Stimulated activated CD8-positive, alpha-beta memory T cell treated with anti-CD3 and anti-CD28 coated beads, Interleukin-7, amount 100 ng/mL, for 24 hours (primary cell): ENCODE results near the gene CHML.

Source experiments
- DNase-seq: peaks from one replicate; pipeline ENCODE4 v3.0.0-alpha.2; 2020; ENCODE audit warnings: low read depth

Gene CHML

DNA sequence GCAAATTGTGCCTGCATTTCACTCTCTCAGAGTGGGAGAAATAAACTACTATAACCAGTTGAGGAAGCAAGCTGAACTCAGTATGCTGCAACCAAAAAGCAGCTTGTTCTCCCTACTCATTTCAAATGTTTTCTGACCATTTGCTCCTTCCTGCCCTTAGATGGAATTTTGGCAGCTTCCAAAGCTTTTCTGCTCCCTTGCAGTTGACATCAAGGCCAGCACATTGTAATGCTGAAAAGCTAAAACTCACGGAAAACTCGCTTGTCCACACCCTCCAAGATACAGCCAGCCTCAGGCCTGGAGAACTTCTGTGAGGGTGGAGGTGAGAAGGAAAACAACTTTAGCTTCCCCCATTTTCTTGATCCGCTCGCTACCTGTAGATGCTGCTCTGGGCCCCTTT lies 5.0 kb upstream of the CHML start:
- no peak for DNase-seq

DNA sequence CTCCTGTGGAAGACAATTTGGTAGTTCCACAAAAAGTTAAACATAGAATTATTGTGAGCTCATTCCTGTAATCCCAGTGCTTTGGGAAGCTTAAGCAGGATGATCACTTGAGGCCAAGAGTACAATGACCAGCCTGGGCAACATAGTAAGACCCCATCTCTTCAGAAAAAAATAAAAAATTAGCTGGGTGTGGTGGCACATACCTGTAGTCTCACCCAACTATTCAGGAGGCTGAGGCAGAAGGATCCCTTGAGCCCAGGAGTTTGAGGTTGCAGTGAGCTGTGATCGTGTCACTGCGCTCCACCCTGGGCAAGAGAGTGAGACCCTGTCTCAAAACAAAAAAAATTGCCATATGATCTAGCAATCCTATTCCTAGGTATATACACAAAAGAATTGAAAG lies 4.1 kb upstream of the CHML start:
- DNase-seq: no peak

DNA sequence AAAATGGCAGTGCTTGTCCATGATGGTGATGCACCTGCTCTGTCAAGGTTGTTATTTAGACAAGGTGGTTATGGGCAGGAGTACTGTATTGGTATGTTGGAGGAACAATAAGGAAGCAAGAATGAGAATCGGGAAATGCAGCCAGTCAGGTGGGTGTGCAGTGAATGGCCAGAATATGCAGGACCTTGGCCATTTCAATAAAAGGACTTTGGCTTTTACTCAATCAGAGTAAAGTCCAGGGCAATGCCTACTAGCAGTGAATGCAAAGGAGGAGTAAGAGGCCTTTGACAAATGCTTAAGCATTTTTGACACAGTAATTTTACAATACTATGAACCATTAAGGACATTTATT lies 2.4 kb upstream of the CHML start:
- DNase-seq: no peak

DNA sequence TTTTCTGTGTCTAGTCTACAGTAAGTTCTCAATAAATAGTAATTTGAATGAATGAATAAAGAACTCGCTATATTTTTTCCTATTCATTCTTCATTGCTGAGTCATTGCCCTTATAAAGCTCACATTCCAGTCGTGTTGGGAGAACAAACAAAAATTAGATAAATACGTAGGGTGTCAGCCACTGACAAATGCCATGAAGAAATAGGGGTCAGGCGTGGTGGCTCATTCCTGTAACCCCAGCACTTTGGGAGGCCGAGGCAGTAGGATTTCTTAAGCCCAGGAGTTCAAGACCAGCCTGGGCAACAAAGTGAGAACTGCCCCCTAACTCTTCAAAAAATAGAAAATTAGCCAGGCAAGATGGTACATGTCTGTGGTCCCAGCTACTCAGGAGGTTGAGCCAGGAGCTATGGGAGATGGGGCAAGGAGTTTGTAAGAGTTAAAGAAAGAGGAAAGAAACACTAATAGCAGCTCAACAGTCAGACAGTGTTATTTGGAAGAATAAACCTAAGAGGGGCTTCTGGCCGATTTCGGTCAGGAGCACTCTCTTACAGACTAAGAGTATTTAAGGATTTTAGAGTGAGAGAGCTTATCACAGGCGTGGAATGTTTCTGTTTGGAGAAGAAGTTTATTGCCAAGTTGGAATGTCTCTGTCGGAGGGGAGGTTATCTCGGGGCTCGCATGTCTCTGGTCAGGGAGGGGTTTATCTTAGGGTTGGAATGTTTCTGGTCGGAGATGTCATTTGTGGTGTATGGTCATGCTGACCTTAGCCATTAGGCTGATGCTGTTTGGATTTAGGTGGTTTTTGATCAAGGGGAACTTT lies 1.8 kb upstream of the CHML start:
- no peak for DNase-seq

DNA sequence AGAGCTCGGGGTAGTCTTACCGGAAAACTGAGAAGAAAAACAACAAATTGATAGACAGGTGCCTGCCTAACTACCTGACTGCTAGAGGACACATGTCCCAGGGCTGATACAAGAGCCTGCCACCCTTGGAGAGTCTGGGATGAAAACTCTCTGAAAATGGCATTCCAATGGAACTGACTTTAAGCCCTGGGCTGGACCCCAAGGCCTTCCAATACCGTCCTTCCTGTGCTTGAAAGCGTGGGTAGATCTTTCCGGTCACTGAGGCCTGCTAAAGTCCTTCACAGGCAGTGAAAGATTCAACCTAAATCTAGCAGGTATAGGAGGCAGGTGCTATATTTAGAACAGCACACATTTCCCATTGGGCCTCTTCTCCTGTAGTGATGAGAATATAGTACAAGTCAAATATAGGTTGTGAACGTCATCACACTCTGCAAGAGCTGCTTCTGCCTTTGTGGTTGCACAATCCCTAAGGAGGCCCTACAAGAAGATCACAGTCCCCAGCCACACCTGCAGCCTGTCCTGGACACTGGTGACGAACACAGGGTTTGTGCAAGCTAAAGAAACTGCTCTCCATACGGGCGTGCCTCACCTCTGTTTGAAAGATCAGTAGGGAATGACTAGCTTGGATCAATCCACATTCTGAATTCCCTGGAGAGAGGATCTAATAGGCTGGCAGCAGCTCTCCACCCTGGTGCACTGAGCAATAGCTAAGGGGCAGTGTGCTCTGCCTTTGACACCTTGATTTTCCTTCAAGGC lies 876 bp upstream of the CHML start:
- DNase-seq: no peak

DNA sequence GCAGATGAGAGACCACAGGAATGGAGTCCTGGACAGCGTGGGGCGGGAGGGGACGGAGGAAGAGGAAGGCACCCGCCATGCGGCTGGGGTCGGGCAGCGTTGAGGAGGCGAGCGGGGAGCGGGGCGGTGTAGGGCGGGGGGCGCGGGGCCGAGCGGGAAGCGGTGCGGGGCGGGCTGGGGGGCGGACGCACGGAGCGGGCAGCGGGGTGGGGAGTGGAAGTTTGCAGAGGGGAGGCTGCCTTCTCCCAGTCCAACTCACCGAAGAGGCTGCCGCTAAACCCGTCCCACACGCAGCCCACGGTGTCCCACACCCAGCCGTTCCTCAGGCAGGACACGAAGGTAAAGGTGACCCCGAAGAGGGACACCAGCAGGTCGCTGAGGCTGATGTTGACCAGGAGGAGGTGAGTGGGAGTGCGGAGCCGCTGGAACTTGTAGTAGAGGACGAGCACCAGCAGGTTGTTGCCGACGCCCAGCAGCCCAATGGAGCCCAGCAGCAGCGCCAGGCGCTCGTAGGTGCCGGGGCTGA lies 483 bp downstream of the CHML start:
- no peak for DNase-seq

DNA sequence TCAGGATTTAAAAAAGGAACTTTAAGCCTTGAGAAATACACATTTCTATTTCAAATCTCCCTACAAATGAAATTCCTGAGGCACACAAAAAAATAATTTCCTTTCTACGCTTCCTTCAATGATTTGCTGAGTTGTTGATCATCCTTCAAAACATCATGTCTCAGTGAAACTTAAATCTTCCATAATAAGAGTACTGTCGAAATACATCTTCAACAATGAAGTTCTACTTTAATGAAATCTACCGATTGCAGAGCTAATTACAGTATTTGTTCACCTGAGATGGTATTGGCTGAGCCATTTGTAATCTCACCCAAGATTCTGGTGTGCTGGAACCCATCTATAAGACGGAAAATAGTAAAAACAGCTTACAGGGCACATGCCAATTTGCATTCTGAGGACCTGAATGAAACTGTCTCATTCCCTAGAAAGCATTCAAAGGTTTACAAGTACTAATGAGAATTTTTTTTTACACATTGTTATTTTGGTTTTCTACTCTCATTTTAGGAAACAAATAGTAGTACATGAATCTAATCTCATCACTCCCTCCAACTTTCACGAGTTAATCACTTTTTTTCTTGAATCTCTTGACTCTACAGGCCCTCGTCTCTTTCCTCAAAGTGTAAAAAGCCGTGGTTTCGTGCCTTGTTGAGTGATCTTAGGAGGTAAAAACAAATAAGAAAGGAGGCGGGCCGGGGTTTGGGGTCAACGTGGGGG lies 1.1 kb downstream of the CHML start:
- DNase-seq: no peak

DNA sequence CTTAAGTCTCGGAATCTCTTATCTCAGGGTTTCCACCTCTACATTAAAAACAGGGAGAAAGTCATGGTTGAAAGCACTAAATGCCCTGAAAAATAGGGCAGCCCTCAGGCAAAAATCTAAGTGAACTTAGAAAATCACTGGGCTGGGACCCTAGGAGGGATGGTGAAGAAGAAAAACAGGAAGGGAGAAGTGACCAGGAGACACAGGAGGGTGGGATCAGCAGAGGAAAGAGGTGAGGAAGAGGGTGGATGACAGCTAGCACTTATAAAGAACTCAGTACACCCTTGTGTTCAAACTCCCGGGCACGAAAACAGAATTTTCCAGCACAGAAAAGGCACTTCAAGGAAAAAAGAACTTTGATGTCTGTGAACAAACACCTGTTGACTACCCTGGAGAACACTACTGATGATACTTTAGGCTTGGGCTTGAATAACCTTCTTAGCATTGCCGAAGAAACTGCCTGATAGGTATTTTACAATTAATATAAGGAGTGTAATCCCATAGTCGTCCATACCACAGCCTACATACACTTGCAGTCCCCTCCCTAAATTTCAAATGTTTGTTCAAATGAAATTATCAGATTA lies 2.0 kb downstream of the CHML start:
- no peak for DNase-seq

DNA sequence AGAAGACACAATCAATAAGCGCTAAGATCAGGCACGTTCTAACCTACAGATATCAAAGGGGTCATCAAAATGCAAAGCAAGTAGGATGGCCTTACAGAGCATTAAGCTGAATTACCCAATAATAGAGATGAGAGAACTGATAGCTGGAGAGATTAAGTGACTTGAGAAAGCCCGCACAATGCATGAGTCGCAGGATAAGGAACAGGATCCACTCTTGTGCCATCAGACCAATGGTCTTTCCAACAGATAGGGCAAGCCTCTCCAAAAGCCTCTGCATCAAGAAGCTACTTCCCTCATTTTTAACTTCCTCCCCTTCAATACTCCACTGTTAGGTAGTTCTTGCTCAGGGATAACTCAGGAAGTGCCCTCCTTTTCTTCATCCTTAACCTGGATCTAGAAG lies 2.6 kb downstream of the CHML start:
- no peak for DNase-seq

DNA sequence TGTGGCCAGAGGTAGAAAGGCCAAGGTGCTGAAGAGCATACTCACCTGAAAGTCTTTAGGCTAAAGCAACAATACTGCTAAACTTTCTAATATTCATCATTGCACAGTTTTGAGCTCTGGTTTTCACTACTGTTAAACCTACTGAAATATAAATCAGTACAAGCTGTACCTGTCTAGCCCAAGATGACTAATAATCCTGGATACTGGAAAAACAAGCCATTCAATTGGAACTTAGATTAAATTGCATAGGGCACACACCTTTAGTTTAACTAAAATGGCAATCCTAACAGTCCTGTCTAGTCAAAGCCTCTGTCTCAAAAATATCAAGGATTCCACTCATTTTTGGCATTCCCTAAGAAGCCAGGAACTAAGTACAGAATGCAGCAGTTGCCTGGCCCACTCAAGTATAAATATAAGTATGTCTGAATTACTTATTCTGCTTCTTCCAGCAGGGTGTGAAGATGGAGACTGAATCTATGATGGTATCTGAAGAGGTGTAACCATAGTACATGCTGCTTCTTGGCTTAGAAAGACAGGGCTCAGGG lies 3.1 kb downstream of the CHML start:
- DNase-seq: no peak

DNA sequence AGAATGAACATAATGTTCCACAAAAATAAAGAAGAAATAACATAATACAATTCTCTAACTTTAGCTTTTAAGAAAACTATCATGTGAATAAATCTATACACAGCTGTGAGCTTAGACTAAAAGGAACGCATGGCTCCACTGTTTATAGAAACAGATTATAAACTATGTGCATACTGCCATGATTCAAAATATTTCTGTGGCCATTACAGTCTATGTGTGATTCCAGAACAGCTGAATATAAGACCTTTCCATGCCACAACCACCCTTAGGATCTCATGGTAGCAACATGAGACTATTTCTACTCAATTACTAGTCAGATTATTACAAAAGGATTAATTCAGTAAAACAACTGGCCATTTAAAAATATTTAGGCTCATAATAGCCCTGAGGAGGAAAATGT lies 3.9 kb downstream of the CHML start:
- no peak for DNase-seq

DNA sequence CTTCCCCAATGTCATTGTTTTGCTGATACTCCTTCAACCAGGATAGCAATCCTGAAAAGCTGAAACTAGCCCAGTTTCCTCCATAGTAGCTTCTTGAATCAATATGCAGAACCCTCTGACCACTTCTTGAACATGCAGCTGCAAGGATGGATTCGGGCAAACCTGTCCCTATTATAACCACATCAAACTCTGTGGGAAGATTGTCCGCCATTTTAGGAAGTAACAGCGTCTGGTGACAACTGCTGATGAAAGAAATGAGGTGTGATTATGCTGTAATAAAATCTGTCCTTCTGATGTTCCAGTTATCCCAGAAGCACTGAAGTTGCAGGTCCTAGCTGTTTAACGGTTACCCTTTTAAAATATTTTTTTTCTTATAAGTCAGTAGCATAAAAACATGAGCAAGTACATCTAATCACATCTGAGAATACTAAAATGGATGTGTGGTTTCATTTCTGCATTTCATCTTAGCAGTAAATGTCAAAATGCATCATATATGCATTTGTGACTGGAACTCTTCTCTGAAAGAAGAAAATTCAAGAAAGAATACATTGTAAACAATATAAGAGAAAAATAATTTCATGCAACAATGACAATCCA lies 4.5 kb downstream of the CHML start:
- no peak for DNase-seq

DNA sequence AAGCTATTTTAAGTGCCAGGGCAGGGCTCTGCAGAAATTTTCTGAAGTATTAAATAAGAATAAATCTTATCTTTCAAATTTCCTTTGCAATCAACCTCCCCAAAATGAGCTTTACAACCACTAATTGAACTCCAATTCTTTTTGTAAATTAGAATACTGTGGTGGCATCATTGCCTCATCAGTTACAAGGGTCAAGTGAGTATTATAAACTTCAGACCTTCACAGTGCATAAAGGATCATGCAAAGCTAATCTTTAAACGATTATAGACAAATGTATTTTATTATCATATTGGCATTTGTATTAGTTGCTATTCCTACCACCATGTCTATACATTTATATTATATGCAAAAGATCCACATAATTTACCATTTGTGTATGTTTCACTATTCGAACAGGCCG lies 7.2 kb downstream of the CHML start:
- no peak for DNase-seq

DNA sequence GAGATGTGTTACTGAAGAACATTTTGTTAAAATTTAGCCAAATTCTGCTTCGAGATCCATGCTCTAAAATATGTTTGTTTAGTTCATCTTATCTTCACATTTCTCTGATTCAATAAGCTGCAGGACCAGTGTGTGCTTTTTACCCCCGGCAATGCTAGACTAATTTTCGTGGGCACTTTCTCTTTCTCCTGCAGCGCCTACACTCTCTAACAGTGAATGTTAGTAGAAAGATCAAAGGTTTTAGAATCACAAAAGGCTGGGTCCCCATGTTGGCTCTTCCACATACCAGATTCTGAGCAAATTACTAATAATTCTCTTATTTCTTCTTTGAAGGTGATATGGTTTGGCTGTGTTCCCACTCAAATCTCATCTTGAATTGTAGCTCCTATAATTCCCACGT lies 8.5 kb downstream of the CHML start:
- no peak for DNase-seq

DNA sequence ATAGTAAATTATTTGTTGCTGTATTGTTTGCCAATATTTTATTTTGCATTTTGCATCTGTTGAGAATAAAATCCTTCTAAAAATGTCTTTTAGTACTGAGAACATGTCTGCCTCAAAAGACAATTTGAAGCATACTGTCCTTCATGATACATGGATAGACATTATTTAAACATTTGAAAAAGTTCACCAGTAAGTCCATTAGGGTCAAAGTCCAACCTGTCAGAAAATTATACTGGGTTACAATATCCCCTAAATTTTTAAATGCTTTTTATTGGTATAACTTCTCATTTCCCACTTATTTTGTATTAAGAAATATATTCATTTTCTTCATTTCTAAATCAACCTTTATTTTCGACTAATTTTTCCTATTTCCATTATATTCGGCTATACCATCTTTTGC lies 9.3 kb downstream of the CHML start:
- DNase-seq: no peak

DNA sequence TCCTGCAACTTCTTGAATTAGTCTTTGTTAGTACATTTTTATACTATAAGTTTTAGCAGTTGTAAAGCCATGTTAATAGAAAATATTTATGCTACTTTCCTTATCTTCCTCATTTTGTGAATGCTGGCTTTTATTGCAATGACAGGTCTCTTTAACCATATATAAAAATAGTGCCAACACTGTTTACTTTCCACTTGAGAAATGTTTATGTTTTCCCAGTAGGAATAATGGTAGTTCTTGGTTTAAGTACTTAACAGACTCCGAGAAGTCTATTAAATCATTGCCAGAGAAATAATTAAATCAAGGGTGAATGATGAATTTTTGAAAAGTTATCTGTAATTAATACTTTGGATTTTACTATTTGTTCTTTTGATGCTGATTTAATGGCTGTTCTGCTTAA lies 9.7 kb downstream of the CHML start:
- DNase-seq: no peak

DNA sequence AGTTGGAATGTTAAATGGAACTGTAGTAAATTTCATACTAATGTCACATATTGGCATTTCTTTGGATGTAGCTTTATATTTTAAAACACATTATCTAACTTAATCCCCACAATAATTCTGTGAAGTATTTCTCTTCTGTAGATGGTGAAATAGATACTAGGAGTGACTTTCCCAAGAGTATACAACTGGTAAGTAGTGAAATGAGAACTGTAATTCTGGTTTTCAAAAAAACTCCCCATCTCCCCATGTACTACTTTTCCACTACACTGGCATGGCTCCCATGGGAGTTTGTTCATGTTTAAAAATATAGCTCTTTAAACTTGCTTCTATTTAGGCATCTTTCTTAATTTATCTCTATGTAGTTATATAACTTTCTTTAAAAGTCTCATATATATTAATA lies 10.2 kb downstream of the CHML start:
- DNase-seq: no peak

DNA sequence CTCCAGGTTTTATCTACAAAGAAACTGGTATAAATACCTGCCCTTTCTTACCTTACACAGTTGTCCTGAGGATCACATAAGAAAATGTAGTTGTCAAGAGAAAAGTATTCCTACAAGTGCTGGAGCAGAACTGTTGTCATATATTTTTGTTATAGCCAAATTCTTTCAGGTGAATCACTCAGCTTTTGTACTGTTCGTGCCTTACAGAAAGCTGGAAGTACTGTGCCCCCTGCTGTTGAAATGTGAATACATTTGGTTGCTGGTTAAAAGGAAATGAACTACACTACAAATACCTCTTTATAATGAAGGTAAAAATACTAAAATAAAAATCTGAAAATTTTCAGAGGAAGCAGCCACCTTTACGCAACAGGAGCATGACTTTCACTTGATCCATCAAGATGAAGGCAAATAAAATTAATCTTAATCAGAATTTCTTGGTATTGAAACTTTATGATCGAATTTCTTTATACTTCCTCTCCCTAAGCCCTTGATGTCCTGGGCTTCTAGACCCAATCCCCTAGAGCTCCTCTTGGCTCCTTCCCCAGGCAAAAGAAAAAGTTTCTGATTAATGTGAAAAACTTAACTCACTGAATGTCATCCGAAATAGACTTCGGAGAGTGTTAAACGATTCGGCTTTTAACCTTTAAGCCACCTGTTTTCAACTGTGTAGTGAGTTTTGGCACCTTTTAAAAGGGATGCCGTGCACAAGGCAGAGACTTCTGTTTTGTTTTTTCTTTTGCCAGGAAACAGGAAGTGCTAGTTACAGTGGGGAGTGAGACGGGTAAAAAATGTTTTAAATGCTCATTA lies 12.5 kb downstream of the CHML start:
- no peak for DNase-seq

DNA sequence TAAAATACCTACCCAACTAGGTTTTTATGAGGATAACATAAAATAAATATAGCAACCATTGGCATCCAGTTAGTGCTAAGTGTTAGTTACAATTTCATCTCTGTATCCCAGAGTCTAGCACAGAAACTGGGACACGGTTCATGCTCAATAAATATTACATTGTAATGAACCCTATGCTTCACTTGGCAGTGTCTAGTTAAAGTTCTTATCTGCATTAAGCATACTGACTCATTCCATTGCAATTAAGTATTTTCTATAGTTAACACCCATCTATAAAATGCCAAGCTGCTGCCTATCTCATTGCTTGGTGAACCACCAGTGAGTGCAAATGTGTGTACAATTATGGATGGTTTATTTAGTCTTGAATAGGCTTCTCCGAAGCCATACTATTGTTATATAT lies 15.2 kb downstream of the CHML start:
- DNase-seq: no peak

DNA sequence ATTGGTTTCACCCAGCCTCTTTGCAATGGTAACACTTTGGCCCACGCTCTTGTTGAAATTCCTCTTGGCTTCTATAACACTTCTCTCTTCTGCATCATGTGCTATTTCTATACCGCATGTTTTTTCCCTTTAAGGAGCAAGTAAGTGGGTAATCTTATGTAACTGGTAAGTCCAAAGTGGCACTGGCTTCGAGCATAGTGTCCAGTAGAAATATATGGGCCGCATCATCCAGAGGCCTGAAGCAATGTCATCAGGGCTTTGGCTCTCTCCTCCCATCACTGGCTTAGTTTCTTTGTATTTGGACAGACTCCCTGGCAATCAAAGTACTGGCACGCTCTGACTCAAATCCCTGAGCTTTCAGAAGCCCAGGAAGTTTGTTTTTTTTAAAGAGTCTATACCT lies 17.5 kb downstream of the CHML start:
- no peak for DNase-seq

DNA sequence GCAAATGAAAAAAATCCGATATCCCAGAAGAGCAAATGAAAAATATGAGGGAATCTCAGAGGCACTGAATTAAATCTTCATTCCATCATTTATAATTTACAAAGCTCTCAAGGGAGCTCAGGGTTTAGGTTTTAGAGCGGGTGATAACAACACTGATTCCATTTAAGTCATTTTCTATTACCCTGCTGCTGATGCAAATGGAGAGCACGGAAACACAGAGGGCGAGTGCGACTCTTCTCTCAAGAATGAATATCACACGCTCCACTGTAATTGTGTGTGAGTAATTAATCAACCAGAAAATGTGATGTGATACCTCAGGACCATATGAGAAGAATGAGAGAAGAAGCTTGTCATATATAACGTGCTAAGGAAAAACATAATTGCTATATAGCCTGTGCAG lies 22.7 kb downstream of the CHML start:
- DNase-seq: no peak
